H1 (cell line): ENCODE results near the gene CLPX. TPM values are rescaled to one million over a fixed set of nuclear protein-coding genes. Genes with fewer than 3 reads are reported as not detected.

Experiments
- CTCF ChIA-PET: fragments of 300-600 bp; sonication (Branson Sonifier 250); formaldehyde crosslinking; loops from one replicate; lab custom pipeline; 2021; ENCODE audit not compliant: partially characterized antibody; lab: Charles Lee
- POLR2A ChIA-PET: fragments of 300-600 bp; sonication (Branson Sonifier 250); formaldehyde crosslinking; loops from one replicate; lab custom pipeline; 2021; ENCODE audit warnings: inconsistent platforms; ENCODE audit not compliant: partially characterized antibody; lab: Charles Lee
- DNase-seq, 2 experiments: peaks; one replicate each; pipeline versions ENCODE4 v3.0.0 to v3.0.0-alpha.2; 2010 to 2022; ENCODE audit warnings: low spot score in 2 of 2, low read depth in 1 of 2, mixed read lengths in 1 of 2
- FAIRE-seq: peaks from 2 replicates; lab custom pipeline; 2011; peaks lifted over from hg19 to GRCh38; lab: Jason Lieb, UNC
- H2AFZ ChIP-seq: 2 replicates; pipeline ENCODE4 v1.8.1; 2012; ENCODE audit warnings: low read length, inconsistent platforms
- H2AK5ac ChIP-seq: 2 replicates; pipeline ENCODE4 v1.6.1; 2013; ENCODE audit warnings: low read depth, low read length
- H2BK120ac ChIP-seq: replicated peaks from 2 replicates; pipeline ENCODE3; 2013; ENCODE audit warnings: low read depth, low read length, inconsistent platforms
- H2BK12ac ChIP-seq: 2 replicates; pipeline ENCODE4 v1.6.1; 2013; ENCODE audit warnings: low read depth, low read length
- H2BK15ac ChIP-seq: 2 replicates; pipeline ENCODE4 v1.6.1; 2013; ENCODE audit warnings: low read length
- H2BK20ac ChIP-seq: 2 replicates; pipeline ENCODE4 v1.6.1; 2013; ENCODE audit warnings: low read length
- H2BK5ac ChIP-seq: 2 replicates; pipeline ENCODE4 v1.6.1; 2013; ENCODE audit warnings: low read depth, low read length
- H3K14ac ChIP-seq: 2 replicates; pipeline ENCODE4 v1.6.1; 2013; ENCODE audit warnings: inconsistent platforms; ENCODE audit not compliant: insufficient read length
- H3K18ac ChIP-seq: 2 replicates; pipeline ENCODE4 v1.6.1; 2013; ENCODE audit warnings: low read length; ENCODE audit errors: extremely low read depth
- H3K23ac ChIP-seq: 2 replicates; pipeline ENCODE4 v1.6.1; 2013; ENCODE audit warnings: inconsistent platforms; ENCODE audit not compliant: insufficient read length
- H3K23me2 ChIP-seq: 2 replicates; pipeline ENCODE4 v1.6.1; 2013; ENCODE audit warnings: low read depth, low read length
- H3K27ac ChIP-seq: 2 replicates; pipeline ENCODE4 v1.6.1; 2011; ENCODE audit warnings: low read depth, low read length, inconsistent platforms
- H3K27me3 ChIP-seq, 4 experiments: replicated peaks in 1 of 4; 1 replicate in 1 of 4; 2 replicates in 3 of 4; pipeline versions ENCODE4 v1.6.1 to v1.8.1; 2011 to 2013; ENCODE audit warnings: low read length in 3 of 4, mild to moderate bottlenecking in 3 of 4, inconsistent platforms in 2 of 4, mixed read lengths in 2 of 4, moderate library complexity in 1 of 4; ENCODE audit not compliant: control insufficient read depth in 3 of 4, insufficient read depth in 3 of 4; ENCODE audit errors: extremely low read depth in 1 of 4
- H3K36me3 ChIP-seq, 4 experiments: 2 replicates each; pipeline versions ENCODE4 v1.6.1 to v1.8.1; 2011 to 2013; ENCODE audit warnings: mild to moderate bottlenecking in 4 of 4, low read length in 3 of 4, moderate library complexity in 2 of 4, control low read depth in 1 of 4, inconsistent platforms in 1 of 4; ENCODE audit not compliant: insufficient read depth in 4 of 4, control insufficient read depth in 2 of 4
- H3K4ac ChIP-seq: replicated peaks from 2 replicates; pipeline ENCODE3; 2013; ENCODE audit warnings: low read length, low read depth, mixed read lengths, inconsistent platforms; ENCODE audit not compliant: insufficient read length
- H3K4me1 ChIP-seq, 4 experiments: replicated peaks in 1 of 4; 1 replicate in 1 of 4; 2 replicates in 3 of 4; pipeline versions ENCODE4 v1.6.1 to v1.8.1; 2011 to 2013; ENCODE audit warnings: low read length in 3 of 4, inconsistent platforms in 2 of 4, mixed read lengths in 1 of 4; ENCODE audit not compliant: insufficient read depth in 4 of 4, control insufficient read depth in 3 of 4
- H3K4me2 ChIP-seq, 2 experiments: 2 replicates each; pipeline versions ENCODE4 v1.6.1 to v1.8.1; 2011 to 2013; ENCODE audit warnings: low read depth in 2 of 2, low read length in 2 of 2, control low read depth in 1 of 2, inconsistent platforms in 1 of 2, mild to moderate bottlenecking in 1 of 2; ENCODE audit not compliant: insufficient read depth in 1 of 2
- H3K4me3 ChIP-seq, 4 experiments: fragments of 200-600, 300-600 bp in 1 of 4; sonication (generic), shearing (Covaris generic), sonication (Bioruptor Twin) in 1 of 4; 2 replicates each; pipeline versions ENCODE4 v1.5.1 to v1.8.1; 2011 to 2016; ENCODE audit warnings: low read length in 4 of 4, low read depth in 3 of 4, control low read depth in 2 of 4, inconsistent platforms in 2 of 4, mild to moderate bottlenecking in 2 of 4, mixed read lengths in 1 of 4, moderate library complexity in 1 of 4; ENCODE audit not compliant: insufficient read depth in 2 of 4; ENCODE audit errors: extremely low read depth in 1 of 4
- H3K56ac ChIP-seq: replicated peaks from 2 replicates; pipeline ENCODE3; 2013; ENCODE audit warnings: low read depth, mild to moderate bottlenecking, mixed read lengths, low read length, inconsistent platforms; ENCODE audit not compliant: insufficient read length
- H3K79me1 ChIP-seq: 2 replicates; pipeline ENCODE4 v1.6.1; 2013; ENCODE audit warnings: low read depth, low read length, control low read depth
- H3K79me2 ChIP-seq, 2 experiments: 2 replicates each; pipeline versions ENCODE4 v1.6.1 to v1.8.1; 2012 to 2013; ENCODE audit warnings: low read length in 2 of 2, mild to moderate bottlenecking in 2 of 2, inconsistent platforms in 1 of 2; ENCODE audit not compliant: insufficient read depth in 2 of 2, control insufficient read depth in 1 of 2
- H3K9ac ChIP-seq, 4 experiments: replicated peaks in 1 of 4; 1 replicate in 1 of 4; 2 replicates in 3 of 4; pipeline versions ENCODE4 v1.6.1 to v1.8.1; 2011 to 2013; ENCODE audit warnings: low read depth in 3 of 4, low read length in 3 of 4, control low read depth in 2 of 4, mild to moderate bottlenecking in 2 of 4, moderate library complexity in 2 of 4, inconsistent platforms in 1 of 4; ENCODE audit errors: extremely low read depth in 1 of 4
- H3K9me3 ChIP-seq, 2 experiments: 2 replicates each; pipeline versions ENCODE4 v1.6.1 to v1.8.1; 2012 to 2013; ENCODE audit warnings: mild to moderate bottlenecking in 2 of 2, moderate library complexity in 2 of 2, control low read depth in 1 of 2, inconsistent platforms in 1 of 2, low read depth in 1 of 2, low read length in 1 of 2, mixed read lengths in 1 of 2; ENCODE audit not compliant: insufficient read depth in 2 of 2
- H4K20me1 ChIP-seq, 2 experiments: replicated peaks in 1 of 2; 2 replicates each; pipeline versions ENCODE3 to v1.8.1; 2011 to 2013; ENCODE audit warnings: inconsistent platforms in 2 of 2, low read length in 2 of 2, mild to moderate bottlenecking in 1 of 2; ENCODE audit not compliant: insufficient read depth in 2 of 2, control insufficient read depth in 1 of 2
- H4K5ac ChIP-seq: 2 replicates; pipeline ENCODE4 v1.6.1; 2013; ENCODE audit warnings: low read length, low read depth, mixed read lengths, inconsistent platforms; ENCODE audit not compliant: insufficient read length
- H4K8ac ChIP-seq: 2 replicates; pipeline ENCODE4 v1.8.0; 2013; ENCODE audit warnings: mild to moderate bottlenecking, moderate library complexity, low read length, inconsistent platforms; ENCODE audit not compliant: insufficient read depth; ENCODE audit errors: extremely low read depth
- H4K91ac ChIP-seq: replicated peaks from 2 replicates; pipeline ENCODE3; 2013; ENCODE audit warnings: low read length, mixed read lengths, inconsistent platforms; ENCODE audit not compliant: insufficient read length
- E2F6 ChIP-seq: IDR thresholded peaks from 2 replicates; pipeline ENCODE4 v1.6.1; 2012; ENCODE audit warnings: inconsistent platforms
- EP300 ChIP-seq, 2 experiments: IDR thresholded peaks; 1 replicate in 1 of 2; 2 replicates in 1 of 2; pipeline ENCODE4 v1.6.1; 2011 to 2012; ENCODE audit warnings: low read depth in 2 of 2, low read length in 2 of 2, mild to moderate bottlenecking in 2 of 2, borderline replicate concordance in 1 of 2, inconsistent platforms in 1 of 2, moderate library complexity in 1 of 2
- MAFK ChIP-seq: IDR thresholded peaks from 2 replicates; pipeline ENCODE4 v1.6.1; 2012; ENCODE audit warnings: low read depth, mild to moderate bottlenecking, improper control_type of control experiment, low read length
- MAX ChIP-seq: IDR thresholded peaks from 2 replicates; pipeline ENCODE4 v1.6.1; 2012; ENCODE audit warnings: inconsistent platforms
- NANOG ChIP-seq: IDR thresholded peaks from 2 replicates; pipeline ENCODE4 v1.6.1; 2011; ENCODE audit warnings: low read length, low read depth, mild to moderate bottlenecking, inconsistent platforms; ENCODE audit not compliant: insufficient read depth, poor library complexity, severe bottlenecking
- PHF8 ChIP-seq: fragments of 200-600 bp; sonication (generic); conservative IDR thresholded peaks from 2 replicates; pipeline ENCODE4 v1.7.1; 2012; ENCODE audit warnings: low read depth, mild to moderate bottlenecking, inconsistent platforms, low read length, moderate library complexity
- POLR2A ChIP-seq, 2 experiments: IDR thresholded peaks; 1 replicate in 1 of 2; 2 replicates in 1 of 2; pipeline ENCODE4 v1.6.1; 2011; ENCODE audit warnings: low read depth in 2 of 2, low read length in 2 of 2, mild to moderate bottlenecking in 2 of 2; ENCODE audit errors: control extremely low read depth in 1 of 2
- POLR2AphosphoS5 ChIP-seq: IDR thresholded peaks from 2 replicates; pipeline ENCODE4 v1.6.1; 2011; ENCODE audit warnings: low read depth, low read length
- SIX5 ChIP-seq: IDR thresholded peaks from 2 replicates; pipeline ENCODE4 v1.6.1; 2011; ENCODE audit warnings: mild to moderate bottlenecking, low read depth, low read length
- SP4 ChIP-seq: IDR thresholded peaks from 2 replicates; pipeline ENCODE4 v1.6.1; 2012; ENCODE audit warnings: low read length, inconsistent platforms
- TAF1 ChIP-seq: IDR thresholded peaks from 2 replicates; pipeline ENCODE4 v1.6.1; 2011; ENCODE audit warnings: mild to moderate bottlenecking, low read depth, low read length
- TEAD4 ChIP-seq: IDR thresholded peaks from 2 replicates; pipeline ENCODE4 v1.6.1; 2012; ENCODE audit warnings: low read depth, low read length, inconsistent platforms, mixed read lengths
- WGBS, 2 experiments: shearing (Covaris generic) in 1 of 2; methylation state at CpG; one replicate each; pipeline versions ENCODE4 v1.1.6 to v1.1.7; 2013 to 2015; ENCODE audit warnings: low lambda C conversion rate in 2 of 2, mixed read lengths in 2 of 2, inconsistent platforms in 1 of 2, low coverage in 1 of 2, missing lambda C conversion rate in 1 of 2; ENCODE audit not compliant: insufficient replicate concordance in 2 of 2, insufficient coverage in 1 of 2, insufficient read length in 1 of 2; ENCODE audit errors: extremely low coverage in 1 of 2, missing lambda C conversion rate in 1 of 2; 5-methylcytosine and 5-hydroxymethylcytosine counted together
- polyA plus RNA-seq, 7 experiments: library from polyadenylated mRNA; depleted of rRNA in 3 of 7; stranded (reverse) in 5 of 7; unstranded in 2 of 7; fragments of >200 nt in 5 of 7; fragments of 200-250 nt in 2 of 7; gene quantifications; 1 replicate in 5 of 7; 2 replicates in 1 of 7; 4 replicates in 1 of 7; pipeline versions ENCODE4 v1.2.1 to v1.2.3, GENCODE V29; 2011 to 2013; ENCODE audit warnings: missing spikeins in 2 of 7, mixed read lengths in 2 of 7
- total RNA-seq: library from RNA; stranded (reverse); fragmentation: NEBNext Ultra II Directional; extraction: Animal tissue kit (Norgen Biotek cat#: 25700); gene quantifications from 2 replicates; pipeline ENCODE4 v1.2.1, GENCODE V29; 2021

CLPX gene
- total and polyA plus RNA-seq, 2 of the 8 experiments (the other 6 are each of a cell fraction or from before 2014, with no cell fraction given), result 10.5 to 53.6 TPM

GRCh38 chr15:65165875-65166274 lies 19.3 kb downstream of the CLPX start:
- Histone ChIP-seq H3K4me1 (no peaks in the 10 kb centered on the region), H3K9ac (no peak overlapping the region), H3K36me3 (peaks cover 2 to 32% (median 13%) of the 10 kb centered on the region in 4 experiments; a peak in 5 of 8 replicates), H3K79me2 (no peaks in the 10 kb centered on the region), H3K23me2 (no peaks in the 10 kb centered on the region), H2BK5ac (no peak overlapping the region), H4K20me1 (peaks cover 1 to 2% of the 10 kb centered on the region in 2 experiments), H3K4me2 (no peak overlapping the region), H4K8ac (no peak overlapping the region), H2AFZ (no peak overlapping the region), H3K18ac (no peak overlapping the region), H3K4ac (no peak overlapping the region), H3K23ac (no peak overlapping the region), H3K56ac (no peak overlapping the region), H3K27me3 (no peaks in the 10 kb centered on the region; a peak in 1 of 7 replicates), H3K4me3 (no peak overlapping the region), H2BK120ac (no peak overlapping the region), H2AK5ac (no peak overlapping the region), H2BK12ac (no peak overlapping the region), H2BK15ac (no peak overlapping the region), H3K27ac (no peak overlapping the region), H4K5ac (no peak overlapping the region), H4K91ac (no peak overlapping the region), H3K9me3 (no peaks in the 10 kb centered on the region), H3K14ac (no peak overlapping the region), H3K79me1 (no peaks in the 10 kb centered on the region), H2BK20ac (no peak overlapping the region)
- WGBS, 2 experiments, result 94% methylated on average over 2 of the region's 2 CpGs; no CpG with 5 or more reads in 1 of the 2 experiments
- DNase-seq, result no peak
- CTCF ChIA-PET, result interaction anchor here (1.0 to 1.4 kb wide), 3 partner anchors 55 to 132 kb away, joined by 3 to 5 read pairs (median 3); no protein-coding TSS in a partner anchor
- FAIRE-seq, result no peak
- POLR2A ChIA-PET, result no interaction called here
- no peak for TF ChIP-seq NANOG
- TF ChIP-seq E2F6, result no peak
- TF ChIP-seq TEAD4, result no peak
- TF ChIP-seq POLR2A (IDR thresholded peaks at IDR 0.05; ENCODE audit: control extremely low read depth in 1 of 2, low read depth in 2 of 2, low read length in 2 of 2), result no peak
- TF ChIP-seq MAX, result no peak
- no peak for TF ChIP-seq EP300 (IDR thresholded peaks at IDR 0.05; ENCODE audit: borderline replicate concordance in 1 of 2, low read depth in 2 of 2, low read length in 2 of 2)
- TF ChIP-seq POLR2AphosphoS5, result no peak
- TF ChIP-seq SIX5, result no peak
- TF ChIP-seq PHF8, result no peak
- no peak for TF ChIP-seq MAFK
- TF ChIP-seq TAF1, result no peak
- TF ChIP-seq SP4, result no peak
